HL-60 (cell line): ENCODE results near the gene SYNC.
"Not testable (repeated sequence)": the region's sequence is repeated elsewhere in the genome, so short reads cannot be mapped to it uniquely, and the experiment has no call there.

Source experiments
- GABPA ChIP-seq: IDR thresholded peaks from 2 replicates; pipeline ENCODE4 v1.6.1; 2012; ENCODE audit warnings: low read depth
- POLR2AphosphoS5 ChIP-seq: IDR thresholded peaks from 2 replicates; pipeline ENCODE4 v1.6.1; 2012; ENCODE audit warnings: low read depth
- SPI1 ChIP-seq: IDR thresholded peaks from 2 replicates; pipeline ENCODE4 v1.6.1; 2012; ENCODE audit warnings: low read depth, mild to moderate bottlenecking, borderline replicate concordance
- TF ChIP-seq, protein P1 (sequence below): IDR thresholded peaks from one replicate; pipeline ENCODE4 v1.5.1; 2011; ENCODE audit warnings: low read length, control low read depth, inconsistent platforms; ENCODE audit not compliant: insufficient read depth
- TF ChIP-seq, protein P2 (sequence below): IDR thresholded peaks from 2 replicates; pipeline ENCODE4 v1.6.1; 2012; ENCODE audit warnings: low read depth; ENCODE audit not compliant: insufficient replicate concordance

DNA sequence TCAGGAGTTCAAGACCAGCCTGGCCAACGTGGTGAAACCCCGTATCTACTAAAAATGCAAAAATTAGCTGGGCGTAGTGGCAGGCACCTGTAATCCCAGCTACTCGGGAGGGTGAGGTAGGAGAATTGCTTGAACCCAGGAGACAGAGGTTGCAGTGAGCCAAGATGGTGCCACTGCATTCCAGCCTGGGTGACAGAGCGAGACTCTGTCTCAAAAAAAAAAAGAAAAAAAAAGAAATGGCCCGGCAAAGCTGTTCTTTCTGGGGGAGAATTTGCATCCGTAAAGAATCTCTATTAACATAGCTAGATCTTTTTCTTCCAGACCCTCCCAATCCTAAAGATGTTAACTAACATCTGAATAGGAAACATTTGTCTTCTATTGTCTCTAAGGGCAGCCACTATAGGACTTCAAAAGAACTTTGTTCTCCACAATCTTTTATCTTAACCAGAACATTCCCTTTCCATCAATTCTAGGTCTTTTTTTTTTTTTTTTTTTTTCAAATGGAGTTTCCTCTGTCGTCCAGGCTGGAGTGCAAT, 60.2 kb downstream of the SYNC start:
- TF ChIP-seq, protein P1, sequence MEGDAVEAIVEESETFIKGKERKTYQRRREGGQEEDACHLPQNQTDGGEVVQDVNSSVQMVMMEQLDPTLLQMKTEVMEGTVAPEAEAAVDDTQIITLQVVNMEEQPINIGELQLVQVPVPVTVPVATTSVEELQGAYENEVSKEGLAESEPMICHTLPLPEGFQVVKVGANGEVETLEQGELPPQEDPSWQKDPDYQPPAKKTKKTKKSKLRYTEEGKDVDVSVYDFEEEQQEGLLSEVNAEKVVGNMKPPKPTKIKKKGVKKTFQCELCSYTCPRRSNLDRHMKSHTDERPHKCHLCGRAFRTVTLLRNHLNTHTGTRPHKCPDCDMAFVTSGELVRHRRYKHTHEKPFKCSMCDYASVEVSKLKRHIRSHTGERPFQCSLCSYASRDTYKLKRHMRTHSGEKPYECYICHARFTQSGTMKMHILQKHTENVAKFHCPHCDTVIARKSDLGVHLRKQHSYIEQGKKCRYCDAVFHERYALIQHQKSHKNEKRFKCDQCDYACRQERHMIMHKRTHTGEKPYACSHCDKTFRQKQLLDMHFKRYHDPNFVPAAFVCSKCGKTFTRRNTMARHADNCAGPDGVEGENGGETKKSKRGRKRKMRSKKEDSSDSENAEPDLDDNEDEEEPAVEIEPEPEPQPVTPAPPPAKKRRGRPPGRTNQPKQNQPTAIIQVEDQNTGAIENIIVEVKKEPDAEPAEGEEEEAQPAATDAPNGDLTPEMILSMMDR = not testable (repeated sequence)
- TF ChIP-seq, protein P2, sequence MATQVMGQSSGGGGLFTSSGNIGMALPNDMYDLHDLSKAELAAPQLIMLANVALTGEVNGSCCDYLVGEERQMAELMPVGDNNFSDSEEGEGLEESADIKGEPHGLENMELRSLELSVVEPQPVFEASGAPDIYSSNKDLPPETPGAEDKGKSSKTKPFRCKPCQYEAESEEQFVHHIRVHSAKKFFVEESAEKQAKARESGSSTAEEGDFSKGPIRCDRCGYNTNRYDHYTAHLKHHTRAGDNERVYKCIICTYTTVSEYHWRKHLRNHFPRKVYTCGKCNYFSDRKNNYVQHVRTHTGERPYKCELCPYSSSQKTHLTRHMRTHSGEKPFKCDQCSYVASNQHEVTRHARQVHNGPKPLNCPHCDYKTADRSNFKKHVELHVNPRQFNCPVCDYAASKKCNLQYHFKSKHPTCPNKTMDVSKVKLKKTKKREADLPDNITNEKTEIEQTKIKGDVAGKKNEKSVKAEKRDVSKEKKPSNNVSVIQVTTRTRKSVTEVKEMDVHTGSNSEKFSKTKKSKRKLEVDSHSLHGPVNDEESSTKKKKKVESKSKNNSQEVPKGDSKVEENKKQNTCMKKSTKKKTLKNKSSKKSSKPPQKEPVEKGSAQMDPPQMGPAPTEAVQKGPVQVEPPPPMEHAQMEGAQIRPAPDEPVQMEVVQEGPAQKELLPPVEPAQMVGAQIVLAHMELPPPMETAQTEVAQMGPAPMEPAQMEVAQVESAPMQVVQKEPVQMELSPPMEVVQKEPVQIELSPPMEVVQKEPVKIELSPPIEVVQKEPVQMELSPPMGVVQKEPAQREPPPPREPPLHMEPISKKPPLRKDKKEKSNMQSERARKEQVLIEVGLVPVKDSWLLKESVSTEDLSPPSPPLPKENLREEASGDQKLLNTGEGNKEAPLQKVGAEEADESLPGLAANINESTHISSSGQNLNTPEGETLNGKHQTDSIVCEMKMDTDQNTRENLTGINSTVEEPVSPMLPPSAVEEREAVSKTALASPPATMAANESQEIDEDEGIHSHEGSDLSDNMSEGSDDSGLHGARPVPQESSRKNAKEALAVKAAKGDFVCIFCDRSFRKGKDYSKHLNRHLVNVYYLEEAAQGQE = not testable (repeated sequence)
- TF ChIP-seq POLR2AphosphoS5, GABPA, SPI1: not testable (repeated sequence)
